CD4-positive, alpha-beta memory T cell (primary cell): Measurements from ENCODE around the gene IL21R. TPM values are rescaled to one million over a fixed set of nuclear protein-coding genes. Genes with fewer than 3 reads are reported as not detected.
A peak's percentile ranks its signal among the peaks of the same experiment; 100 is the strongest.
"Not testable (repeated sequence)": the region's sequence is repeated elsewhere in the genome, so short reads cannot be mapped to it uniquely, and the experiment has no call there.

Source experiments
- CTCF ChIA-PET: fragments of 350-600 bp; sonication (Branson Sonifier 250); formaldehyde crosslinking; loops from one replicate; lab custom pipeline; 2021; ENCODE audit warnings: inconsistent platforms; ENCODE audit not compliant: partially characterized antibody; lab: Charles Lee
- POLR2A ChIA-PET: fragments of 350-600 bp; sonication (Branson Sonifier 250); formaldehyde crosslinking; loops from one replicate; lab custom pipeline; 2021; ENCODE audit not compliant: partially characterized antibody; lab: Charles Lee
- DNase-seq, 5 donors: peaks; one replicate each; pipeline versions ENCODE4 v3.0.0 to v3.0.0-alpha.2; 2020 to 2022; ENCODE audit warnings: mixed read lengths in 1 of 5
- H3K27ac ChIP-seq: one replicate; pipeline ENCODE4 v1.7.0; 2013; ENCODE audit warnings: low read depth, low read length
- H3K27me3 ChIP-seq: 2 replicates; pipeline ENCODE4 v1.7.0; 2013; ENCODE audit warnings: mild to moderate bottlenecking, low read length, moderate library complexity; ENCODE audit not compliant: insufficient read depth
- H3K36me3 ChIP-seq: 2 replicates; pipeline ENCODE4 v1.7.0; 2013; ENCODE audit warnings: mild to moderate bottlenecking, low read length, moderate library complexity; ENCODE audit not compliant: insufficient read depth
- H3K4me1 ChIP-seq: 2 replicates; pipeline ENCODE4 v1.7.0; 2013; ENCODE audit warnings: mild to moderate bottlenecking, low read length, moderate library complexity; ENCODE audit not compliant: insufficient read depth
- H3K4me3 ChIP-seq, 2 donors: one replicate each; pipeline ENCODE4 v1.7.0; 2013; ENCODE audit warnings: low read length in 2 of 2, mild to moderate bottlenecking in 1 of 2
- H3K9me3 ChIP-seq, 2 donors: one replicate each; pipeline ENCODE4 v1.7.0; 2013; ENCODE audit warnings: low read length in 2 of 2, control low read depth in 1 of 2; ENCODE audit not compliant: control insufficient read depth in 1 of 2
- H3K27ac Mint-ChIP-seq, 7 donors: one replicate each; pipeline ENCODE4 v1.8.0; 2020 to 2021; ENCODE audit warnings: mixed read lengths in 7 of 7, mild to moderate bottlenecking in 6 of 7, inconsistent platforms in 3 of 7, moderate library complexity in 3 of 7
- H3K27me3 Mint-ChIP-seq, 2 donors: one replicate each; pipeline ENCODE4 v1.8.0; 2020 to 2021; ENCODE audit warnings: mixed read lengths in 2 of 2
- H3K36me3 Mint-ChIP-seq, 2 donors: one replicate each; pipeline ENCODE4 v1.8.0; 2020 to 2021; ENCODE audit warnings: mixed read lengths in 2 of 2, inconsistent platforms in 1 of 2, mild to moderate bottlenecking in 1 of 2
- H3K4me1 Mint-ChIP-seq, 4 donors: one replicate each; pipeline ENCODE4 v1.8.0; 2020 to 2021; ENCODE audit warnings: mixed read lengths in 4 of 4, mild to moderate bottlenecking in 1 of 4
- H3K4me3 Mint-ChIP-seq, 8 donors: one replicate each; pipeline ENCODE4 v1.8.0; 2020 to 2021; ENCODE audit warnings: mixed read lengths in 8 of 8, mild to moderate bottlenecking in 7 of 8, moderate library complexity in 6 of 8, inconsistent platforms in 3 of 8
- H3K9me3 Mint-ChIP-seq, 8 donors: one replicate each; pipeline ENCODE4 v1.8.0; 2020 to 2021; ENCODE audit warnings: mixed read lengths in 8 of 8, mild to moderate bottlenecking in 5 of 8, inconsistent platforms in 3 of 8, moderate library complexity in 1 of 8
- intact Hi-C: fragments of 100-400 bp; cut with micrococcal nuclease; formaldehyde crosslinking; loops from one replicate; pipeline ENCODE4 v1.15.1; 2023
- polyA plus RNA-seq, 2 donors: library from polyadenylated mRNA; unstranded; fragments of 300-500 nt; fragmentation: Illumina TruSeq; gene quantifications; one replicate each; pipeline ENCODE4 v1.2.3, GENCODE V29; 2021
- total RNA-seq, 2 experiments: library from RNA; stranded (reverse); gene quantifications; one replicate each; pipeline ENCODE4 v1.2.3, GENCODE V29; 2021

The IL21R gene
- total and polyA plus RNA-seq, 4 experiments from 2014 or later, result 18.4 to 29.1 (median 28.3) TPM

DNA sequence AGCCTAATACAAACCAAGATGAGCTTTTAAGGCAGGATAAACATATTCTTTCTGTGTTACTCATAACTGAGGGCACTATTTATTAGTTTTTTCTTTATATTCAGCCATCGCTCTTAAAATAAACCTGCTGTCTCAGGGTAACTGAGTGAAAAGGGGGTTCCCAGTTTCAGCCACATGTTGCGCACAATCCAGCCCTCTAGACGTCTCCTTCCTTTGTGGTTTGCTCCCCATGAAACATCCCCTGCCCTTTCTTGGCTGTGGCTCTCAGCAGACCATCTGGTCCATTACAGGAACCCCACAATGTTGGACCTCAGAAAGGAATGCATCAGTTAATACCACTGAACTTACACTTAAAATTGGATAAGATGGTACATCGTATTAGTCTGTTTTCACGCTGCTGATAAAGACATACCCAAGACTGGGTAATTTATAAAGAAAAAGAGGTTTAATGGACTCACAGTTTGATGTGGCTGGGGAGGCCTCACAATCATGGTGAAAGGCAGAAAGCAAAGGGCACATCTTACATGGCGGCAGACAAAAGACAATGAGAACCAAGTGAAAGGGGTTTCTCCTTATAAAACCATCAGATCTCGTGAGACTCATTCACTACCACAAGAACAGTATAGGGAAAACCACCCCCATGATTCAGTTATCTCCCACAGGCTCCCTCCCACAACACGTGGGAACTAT lies 12.6 kb upstream of the IL21R start:
- ChIA-PET CTCF (interaction anchor here (1.0 to 2.0 kb wide), 2 partner anchors 22 to 236 kb away, joined by 4 read pairs; no protein-coding TSS in a partner anchor), POLR2A (no interaction called here)
- Histone ChIP-seq H3K27me3 (no peaks in the 10 kb centered on the region), H3K9me3 (no peaks in the 10 kb centered on the region), H3K27ac (no peak overlapping the region), H3K4me1 (no peaks in the 10 kb centered on the region), H3K4me3 (no peak overlapping the region), H3K36me3 (no peaks in the 10 kb centered on the region)
- Mint-ChIP-seq H3K4me3 (no peak overlapping the region), H3K9me3 (peaks cover 2 to 36% (median 21%) of the 10 kb centered on the region in 8 donors), H3K27ac (peak overlapping the region in 1 of 7 donors; percentile 43), H3K36me3 (peaks cover 3 to 4% of the 10 kb centered on the region in 2 donors), H3K27me3 (peaks cover 0 to 1% of the 10 kb centered on the region in 2 donors), H3K4me1 (peaks cover 0 to 3% (median under 1%) of the 10 kb centered on the region in 4 donors)
- intact Hi-C loops, result no loop called here
- no peak for DNase-seq

DNA sequence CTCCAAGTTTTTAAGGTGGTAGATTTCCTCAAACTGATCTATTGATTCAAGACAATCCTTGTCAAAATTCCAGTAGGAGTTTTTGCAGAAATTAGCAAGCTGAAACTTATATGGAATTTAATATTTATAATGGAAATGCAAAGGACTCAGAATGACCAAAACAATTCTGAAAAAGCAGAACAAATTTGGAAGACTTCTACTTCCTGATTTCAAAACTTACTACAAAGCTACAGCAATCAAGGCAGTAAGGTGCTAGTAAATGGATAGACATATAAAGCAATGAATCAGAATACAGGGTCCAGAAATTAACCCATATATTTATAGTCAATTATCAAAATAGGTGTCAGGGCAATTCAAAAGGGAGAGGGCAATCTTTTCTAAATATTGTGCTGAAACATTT lies 11.8 kb upstream of the IL21R start:
- ChIA-PET CTCF (interaction anchor here (2.0 kb wide), 1 partner anchor 22 kb away, joined by 4 read pairs; no protein-coding TSS in a partner anchor), POLR2A (interaction anchor here (1.3 kb wide), 1 partner anchor 155 kb away, joined by 3 read pairs; no protein-coding TSS in a partner anchor)
- Mint-ChIP-seq H3K36me3 (peaks cover 3% of the 10 kb centered on the region in 2 donors), H3K27ac (no peak overlapping the region), H3K4me3 (no peak overlapping the region), H3K4me1 (peaks cover 0 to 6% (median 0%) of the 10 kb centered on the region in 4 donors), H3K9me3 (peaks cover 3 to 41% (median 26%) of the 10 kb centered on the region in 8 donors), H3K27me3 (peaks cover 0 to 1% of the 10 kb centered on the region in 2 donors)
- no peak overlapping the region for H3K27ac ChIP-seq
- H3K27me3 ChIP-seq, result no peaks in the 10 kb centered on the region
- H3K4me3 ChIP-seq, result no peak overlapping the region
- H3K9me3 ChIP-seq, result no peaks in the 10 kb centered on the region
- no peaks in the 10 kb centered on the region for H3K4me1 ChIP-seq
- no peak for DNase-seq
- intact Hi-C loops, result no loop called here
- no peaks in the 10 kb centered on the region for H3K36me3 ChIP-seq

DNA sequence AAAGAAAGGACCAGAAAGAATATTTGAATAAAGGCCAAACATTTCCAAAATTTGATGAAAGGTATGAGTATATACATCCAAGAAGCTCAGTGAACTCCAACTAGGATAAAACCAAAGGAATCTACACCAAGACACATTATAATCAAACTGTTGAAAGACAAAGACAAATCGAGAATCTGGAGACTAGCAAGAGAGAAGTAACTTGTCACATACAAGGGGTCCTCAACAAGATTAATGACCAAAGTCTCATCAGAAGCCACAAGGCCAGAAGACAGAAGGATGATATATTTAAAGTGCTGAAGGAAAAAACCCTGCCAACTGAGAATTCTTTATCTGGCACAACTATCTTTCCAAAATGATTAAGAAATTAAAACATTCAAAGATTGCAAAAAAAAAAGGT lies 9.3 kb upstream of the IL21R start:
- peaks cover 4% of the 10 kb centered on the region for H3K4me1 ChIP-seq
- H3K4me3 ChIP-seq, result no peak overlapping the region
- Mint-ChIP-seq H3K9me3 (peaks cover 3 to 46% (median 28%) of the 10 kb centered on the region in 8 donors), H3K27ac (no peak overlapping the region), H3K27me3 (peaks cover 0 to 1% of the 10 kb centered on the region in 2 donors), H3K4me1 (peaks cover 0 to 7% (median 0%) of the 10 kb centered on the region in 4 donors), H3K4me3 (no peak overlapping the region), H3K36me3 (peaks cover 3% of the 10 kb centered on the region in 2 donors)
- no peaks in the 10 kb centered on the region for H3K36me3 ChIP-seq
- DNase-seq, result no peak
- no peak overlapping the region for H3K27ac ChIP-seq
- ChIA-PET POLR2A (interaction anchor here (1.4 to 2.5 kb wide), 2 partner anchors 9 to 15 kb away, joined by 5 to 10 read pairs; partner anchors contain the start of gene IL21R), CTCF (interaction anchor here (0.6 to 1.4 kb wide), 4 partner anchors 8 to 25 kb away, joined by 3 to 6 read pairs (median 4); no protein-coding TSS in a partner anchor)
- intact Hi-C loops, result no loop called here
- no peaks in the 10 kb centered on the region for H3K9me3 ChIP-seq
- H3K27me3 ChIP-seq, result no peaks in the 10 kb centered on the region

DNA sequence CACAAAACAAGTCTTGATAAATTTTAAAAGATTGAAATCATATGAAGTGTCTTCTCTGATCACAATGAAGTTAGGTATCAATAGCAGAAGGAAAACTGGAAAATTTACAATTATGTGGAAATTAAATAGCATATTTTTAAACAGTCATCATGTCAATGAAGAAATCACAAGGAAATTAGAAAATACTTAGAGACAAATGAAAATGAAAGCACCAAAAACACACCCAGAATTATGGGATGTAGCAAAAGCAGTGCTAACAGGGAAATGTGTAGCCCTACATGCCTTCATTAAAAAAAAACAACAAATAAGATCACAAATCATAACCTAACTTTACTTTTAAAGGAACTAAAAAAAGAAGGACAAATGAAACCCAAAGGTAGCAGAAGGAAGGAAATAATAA lies 7.5 kb upstream of the IL21R start:
- Mint-ChIP-seq H3K27me3 (peaks cover 0 to under 1% of the 10 kb centered on the region in 2 donors), H3K9me3 (peaks cover 3 to 43% (median 25%) of the 10 kb centered on the region in 8 donors), H3K4me3 (no peak overlapping the region), H3K27ac (peak overlapping the region in 1 of 7 donors; percentile 76), H3K36me3 (peaks cover 3% of the 10 kb centered on the region in 2 donors), H3K4me1 (peaks cover 0 to 13% (median 7%) of the 10 kb centered on the region in 4 donors)
- Histone ChIP-seq H3K27ac (no peak overlapping the region), H3K36me3 (no peaks in the 10 kb centered on the region), H3K27me3 (no peaks in the 10 kb centered on the region), H3K4me3 (no peak overlapping the region), H3K9me3 (no peaks in the 10 kb centered on the region), H3K4me1 (peaks cover 4% of the 10 kb centered on the region)
- ChIA-PET CTCF (no interaction called here), POLR2A (no interaction called here)
- intact Hi-C loops, result no loop called here
- no peak for DNase-seq

DNA sequence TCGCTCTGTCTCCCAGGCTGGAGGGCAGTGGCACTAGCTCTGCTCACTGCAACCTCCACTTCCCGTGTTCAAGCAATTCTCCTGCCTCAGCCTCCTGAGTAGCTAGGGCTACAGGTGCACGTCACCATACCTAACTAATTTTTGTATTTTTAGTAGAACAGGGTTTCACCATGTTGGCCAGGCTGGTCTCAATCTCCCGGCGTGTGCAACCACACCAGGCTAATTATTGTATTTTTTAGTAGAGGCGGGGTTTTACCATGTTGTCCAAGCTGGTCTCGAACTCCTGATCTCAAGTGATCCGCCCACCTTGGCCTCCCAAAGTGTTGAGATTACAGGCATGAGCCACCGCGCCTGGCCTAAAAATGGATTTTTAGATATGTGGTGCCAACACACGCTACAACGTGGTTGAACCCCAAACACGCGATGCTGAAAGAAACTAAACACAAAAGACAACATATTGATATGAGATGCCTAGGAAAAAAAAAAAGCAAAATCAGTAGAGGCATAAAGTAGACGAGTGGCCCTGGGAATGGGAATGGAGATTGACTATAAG lies 3.6 kb upstream of the IL21R start:
- H3K9me3 Mint-ChIP-seq, result peaks cover 3 to 20% (median 12%) of the 10 kb centered on the region in 8 donors
- H3K4me3 ChIP-seq, H3K27me3 ChIP-seq, H3K27me3 Mint-ChIP-seq, H3K4me3 Mint-ChIP-seq, H3K9me3 ChIP-seq, H3K27ac ChIP-seq, DNase-seq, H3K36me3 ChIP-seq, intact Hi-C loops: not testable (repeated sequence)
- POLR2A ChIA-PET, result interaction anchor here (1.4 kb wide), 1 partner anchor 9 kb away, joined by 5 read pairs; no protein-coding TSS in a partner anchor
- H3K36me3 Mint-ChIP-seq, result peaks cover 0 to 17% of the 10 kb centered on the region in 2 donors
- H3K27ac Mint-ChIP-seq, result peak overlapping the region in 1 of 7 donors; percentile 31
- H3K4me1 ChIP-seq, result peaks cover 19% of the 10 kb centered on the region
- CTCF ChIA-PET, result interaction anchor here (0.9 kb wide), 1 partner anchor 26 kb away, joined by 4 read pairs; no protein-coding TSS in a partner anchor
- H3K4me1 Mint-ChIP-seq, result peaks cover 11 to 46% (median 35%) of the 10 kb centered on the region in 4 donors

DNA sequence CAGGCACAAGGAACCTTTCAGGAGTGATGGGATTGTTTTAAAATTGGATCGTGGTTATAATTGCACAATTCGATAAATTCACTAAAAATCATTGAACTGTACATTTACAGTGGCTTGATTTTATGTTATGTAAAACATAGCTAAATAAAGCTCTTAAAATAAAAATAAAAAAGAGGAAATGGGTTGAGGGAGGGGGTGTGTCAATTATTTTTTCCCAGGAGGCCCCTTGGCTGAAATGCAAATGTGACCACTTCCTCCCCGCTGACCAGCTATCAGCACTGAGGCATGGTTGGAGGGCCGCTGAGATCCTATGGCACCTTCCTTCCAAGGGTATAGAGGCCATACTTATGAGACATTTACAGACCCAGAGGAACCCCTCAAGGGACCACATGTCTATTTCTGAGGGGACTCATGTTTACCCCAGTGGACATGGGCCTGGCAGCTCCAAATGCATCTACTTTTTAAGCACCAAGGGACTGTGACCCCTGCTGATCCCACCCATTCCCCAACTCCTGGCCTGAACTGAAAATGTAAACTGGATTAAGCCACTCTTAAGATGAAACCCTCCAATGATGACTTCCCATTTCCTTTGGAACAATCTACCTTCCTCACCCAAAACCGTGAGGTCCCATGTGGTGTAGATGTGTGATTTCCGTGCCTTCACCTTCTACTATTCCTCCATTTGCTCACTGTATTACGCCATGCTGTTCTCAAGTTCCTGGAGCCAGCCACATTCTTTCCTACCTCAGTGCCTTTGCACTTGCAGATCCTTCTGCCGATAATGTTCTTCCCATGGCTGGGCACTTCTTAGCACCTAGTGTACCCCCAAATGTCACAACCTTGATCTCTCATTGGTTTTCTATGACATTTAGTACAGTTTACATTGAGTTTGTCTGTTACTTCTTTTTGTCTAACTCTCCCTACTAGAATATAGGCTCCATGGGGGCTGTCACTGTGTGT lies 2.8 kb upstream of the IL21R start:
- no peak for DNase-seq
- Mint-ChIP-seq H3K4me3 (no peak overlapping the region), H3K27ac (peak overlapping the region in 4 of 7 donors; percentile 4 to 95 (median 31)), H3K36me3 (peaks cover 0 to 16% of the 10 kb centered on the region in 2 donors), H3K4me1 (peaks cover 15 to 54% (median 39%) of the 10 kb centered on the region in 4 donors), H3K9me3 (peaks cover 2 to 15% (median 9%) of the 10 kb centered on the region in 8 donors), H3K27me3 (no peaks in the 10 kb centered on the region)
- peaks cover 26% of the 10 kb centered on the region for H3K4me1 ChIP-seq
- no peaks in the 10 kb centered on the region for H3K9me3 ChIP-seq
- ChIA-PET CTCF (interaction anchor here (0.9 kb wide), 1 partner anchor 27 kb away, joined by 4 read pairs; no protein-coding TSS in a partner anchor), POLR2A (interaction anchor here (1.4 kb wide), 1 partner anchor 8 kb away, joined by 5 read pairs; no protein-coding TSS in a partner anchor)
- no peak overlapping the region for H3K4me3 ChIP-seq
- H3K27ac ChIP-seq, result no peak overlapping the region
- intact Hi-C loops, result no loop called here
- H3K36me3 ChIP-seq, result no peaks in the 10 kb centered on the region
- no peaks in the 10 kb centered on the region for H3K27me3 ChIP-seq
